Neural cell (in vitro differentiated cells): ENCODE measurements around the gene ATP4B. TPM values are rescaled to one million over a fixed set of nuclear protein-coding genes. Genes with fewer than 3 reads are reported as not detected.

ENCODE experiments used
- H2AFZ ChIP-seq: fragments of 200-600, 300-800 bp; sonication (generic), shearing (Covaris generic); 2 replicates; pipeline ENCODE4 v1.6.0; 2014; ENCODE audit warnings: low read depth, mild to moderate bottlenecking, antibody characterized with exemption, low read length, moderate library complexity
- H3F3A ChIP-seq: fragments of 200-600 bp; shearing (Covaris generic); 2 replicates; pipeline ENCODE4 v1.6.1; 2016; ENCODE audit warnings: mild to moderate bottlenecking, moderate library complexity, mixed read lengths, antibody characterized with exemption, low read length; ENCODE audit not compliant: insufficient read depth, poor library complexity, severe bottlenecking
- H3K27ac ChIP-seq: fragments of 200-600, 300-800 bp; sonication (generic), shearing (Covaris generic); 2 replicates; pipeline ENCODE4 v1.5.1; 2014; ENCODE audit warnings: mild to moderate bottlenecking, low read length, moderate library complexity
- H3K27me3 ChIP-seq: fragments of 300-800, 200-600 bp; sonication (generic), shearing (Covaris generic); 2 replicates; pipeline ENCODE4 v1.6.0; 2014; ENCODE audit warnings: mild to moderate bottlenecking, low read depth, low read length, moderate library complexity; ENCODE audit not compliant: insufficient read depth
- H3K36me3 ChIP-seq: fragments of 300-800, 200-600 bp; sonication (generic), shearing (Covaris generic); 2 replicates; pipeline ENCODE4 v1.5.1; 2014; ENCODE audit warnings: mild to moderate bottlenecking, antibody characterized with exemption, low read length, moderate library complexity; ENCODE audit not compliant: insufficient read depth
- H3K4me2 ChIP-seq: fragments of 300-800, 200-600 bp; sonication (generic), shearing (Covaris generic); 2 replicates; pipeline ENCODE4 v1.6.0; 2014; ENCODE audit warnings: mild to moderate bottlenecking, low read length
- H3K4me3 ChIP-seq: fragments of 300-800, 200-600 bp; sonication (generic), shearing (Covaris generic); 2 replicates; pipeline ENCODE4 v1.5.1; 2014; ENCODE audit warnings: mild to moderate bottlenecking, low read length, moderate library complexity
- H3K79me2 ChIP-seq: fragments of 200-600 bp; shearing (Covaris generic); replicated peaks from 2 replicates; pipeline ENCODE4 v1.6.0; 2014; ENCODE audit warnings: mild to moderate bottlenecking, low read length, moderate library complexity; ENCODE audit not compliant: insufficient read depth
- H3K9ac ChIP-seq: fragments of 300-800, 200-600 bp; sonication (generic), shearing (Covaris generic); 2 replicates; pipeline ENCODE4 v1.6.1; 2016; ENCODE audit warnings: mild to moderate bottlenecking, low read length, mixed read lengths
- H3K9me2 ChIP-seq: fragments of 200-600 bp; shearing (Covaris generic); 2 replicates; pipeline ENCODE4 v1.6.1; 2016; ENCODE audit warnings: mild to moderate bottlenecking, low read length, mixed read lengths; ENCODE audit not compliant: insufficient read depth
- H3K9me3 ChIP-seq: fragments of 200-600, 300-800 bp; sonication (generic), shearing (Covaris generic); 2 replicates; pipeline ENCODE4 v1.6.1; 2016; ENCODE audit warnings: mild to moderate bottlenecking, mixed run types, low read length, moderate library complexity, mixed read lengths
- H4K20me1 ChIP-seq: fragments of 200-600 bp; shearing (Covaris generic); 2 replicates; pipeline ENCODE4 v1.6.1; 2016; ENCODE audit warnings: mild to moderate bottlenecking, mixed run types; ENCODE audit not compliant: insufficient read depth
- CTCF ChIP-seq: fragments of 450-650 bp; IDR thresholded peaks from 2 replicates; pipeline ENCODE4 v1.5.1; 2014; ENCODE audit warnings: antibody characterized with exemption, mild to moderate bottlenecking, moderate library complexity; ENCODE audit not compliant: poor library complexity, severe bottlenecking
- EP300 ChIP-seq: fragments of 450-650 bp; conservative IDR thresholded peaks from 2 replicates; pipeline ENCODE4 v1.6.1; 2014; ENCODE audit warnings: antibody characterized with exemption, mild to moderate bottlenecking, moderate library complexity; ENCODE audit not compliant: poor library complexity, severe bottlenecking
- EZH2 ChIP-seq: fragments of 200-600, 300-800 bp; shearing (Covaris generic), sonication (generic); IDR thresholded peaks from 2 replicates; pipeline ENCODE4 v1.6.1; 2014; ENCODE audit warnings: antibody characterized with exemption, low read length, borderline replicate concordance, mild to moderate bottlenecking; ENCODE audit not compliant: insufficient read depth, poor library complexity, severe bottlenecking
- MXI1 ChIP-seq: fragments of 450-650 bp; conservative IDR thresholded peaks from 2 replicates; pipeline ENCODE4 v1.6.1; 2014; ENCODE audit warnings: antibody characterized with exemption, mild to moderate bottlenecking; ENCODE audit not compliant: poor library complexity, severe bottlenecking
- POLR2AphosphoS5 ChIP-seq: IDR thresholded peaks from 2 replicates; pipeline ENCODE4 v1.6.1; 2012
- REST ChIP-seq: IDR thresholded peaks from 2 replicates; pipeline ENCODE4 v1.6.1; 2012; ENCODE audit warnings: borderline replicate concordance
- SMC3 ChIP-seq: fragments of 450-650 bp; conservative IDR thresholded peaks from 2 replicates; pipeline ENCODE4 v1.6.1; 2014; ENCODE audit warnings: antibody characterized with exemption, mild to moderate bottlenecking, moderate library complexity; ENCODE audit not compliant: poor library complexity
- TAF1 ChIP-seq: IDR thresholded peaks from 2 replicates; pipeline ENCODE4 v1.6.1; 2012; ENCODE audit warnings: low read depth
- polyA plus RNA-seq: library from polyadenylated mRNA; depleted of rRNA; stranded (reverse); fragments of >200 nt; gene quantifications from 2 replicates; pipeline ENCODE4 v1.2.3, GENCODE V29; 2014

The ATP4B gene
- polyA plus RNA-seq, 1 donor from 2014 or later = not detected

- Histone ChIP-seq H3K4me2 (no peak within 1 kb of the TSS), H3F3A (no peaks in the 10 kb centered on the region), H3K36me3 (no peaks in the 10 kb centered on the region), H3K4me3 (no peak within 1 kb of the TSS), H3K27ac (no peak within 1 kb of the TSS), H3K9me3 (no peaks in the 10 kb centered on the region), H3K79me2 (no peaks in the 10 kb centered on the region), H3K9ac (no peak within 1 kb of the TSS), H2AFZ (no peak within 1 kb of the TSS), H3K27me3 (no peaks in the 10 kb centered on the region), H3K9me2 (no peaks in the 10 kb centered on the region), H4K20me1 (no peaks in the 10 kb centered on the region)
- TF ChIP-seq EP300 = no peak
Observed at GRCh38 chr13:113666951-113667701, 9.1 kb upstream of the ATP4B start, which contains the start of gene GRK1. Gene GRK1 (plus strand): TSS chr13:113667219. CDS start chr13:113667387, 168 bp downstream.

GRCh38 chr13:113666329-113666670 lies 8.3 kb upstream of the ATP4B start:
- Histone ChIP-seq H3K4me3 (no peak overlapping the region), H3K36me3 (no peaks in the 10 kb centered on the region), H3K9me2 (no peaks in the 10 kb centered on the region), H3K27me3 (no peaks in the 10 kb centered on the region), H3K4me2 (no peak overlapping the region), H3K9ac (no peak overlapping the region), H4K20me1 (no peaks in the 10 kb centered on the region), H3K27ac (no peak overlapping the region), H2AFZ (no peak overlapping the region), H3K9me3 (no peaks in the 10 kb centered on the region), H3F3A (no peaks in the 10 kb centered on the region), H3K79me2 (no peaks in the 10 kb centered on the region)
- TF ChIP-seq REST = no peak
- TF ChIP-seq MXI1 = no peak
- no peak for TF ChIP-seq POLR2AphosphoS5
- TF ChIP-seq CTCF = no peak

GRCh38 chr13:113665597-113666328 lies 7.8 kb upstream of the ATP4B start:
- Histone ChIP-seq H3K27me3 (no peaks in the 10 kb centered on the region), H3K79me2 (no peaks in the 10 kb centered on the region), H3K9me2 (no peaks in the 10 kb centered on the region), H4K20me1 (no peaks in the 10 kb centered on the region), H3K36me3 (no peaks in the 10 kb centered on the region), H3F3A (no peaks in the 10 kb centered on the region), H3K27ac (no peak overlapping the region), H3K4me3 (no peak overlapping the region), H3K9me3 (no peaks in the 10 kb centered on the region), H2AFZ (no peak overlapping the region), H3K9ac (no peak overlapping the region), H3K4me2 (no peak overlapping the region)
- TF ChIP-seq CTCF (no peak), EP300 (no peak), TAF1 (no peak), MXI1 (no peak), REST (no peak), POLR2AphosphoS5 (no peak), EZH2 (no peak), SMC3 (no peak)
